Liver (tissue), 9 donors: ENCODE measurements around the gene THY1. TPM values are rescaled to one million over a fixed set of nuclear protein-coding genes. Genes with fewer than 3 reads are reported as not detected.

Experiments used
- DNase-seq: peaks from one replicate; pipeline ENCODE4 v3.0.0-alpha.2; 2017; ENCODE audit warnings: low spot score
- H3K27ac ChIP-seq, 2 donors: one replicate each; pipeline ENCODE4 v1.7.0; 2013; ENCODE audit warnings: inconsistent platforms in 2 of 2, low read length in 2 of 2, control low read depth in 1 of 2, low read depth in 1 of 2, mild to moderate bottlenecking in 1 of 2
- H3K27me3 ChIP-seq, 4 donors: one replicate each; pipeline versions ENCODE4 v1.6.1 to v1.7.0; 2013; ENCODE audit warnings: low read length in 3 of 4, inconsistent platforms in 1 of 4, mild to moderate bottlenecking in 1 of 4, moderate library complexity in 1 of 4; ENCODE audit not compliant: control insufficient read depth in 4 of 4, insufficient read depth in 4 of 4
- H3K36me3 ChIP-seq, 4 donors: one replicate each; pipeline versions ENCODE4 v1.6.1 to v1.7.0; 2013; ENCODE audit warnings: low read length in 3 of 4, mild to moderate bottlenecking in 3 of 4, low read depth in 1 of 4, moderate library complexity in 1 of 4; ENCODE audit not compliant: control insufficient read depth in 4 of 4, insufficient read depth in 3 of 4
- H3K4me1 ChIP-seq, 4 donors: one replicate each; pipeline versions ENCODE4 v1.6.1 to v1.7.0; 2013; ENCODE audit warnings: low read length in 3 of 4, mild to moderate bottlenecking in 3 of 4, moderate library complexity in 1 of 4; ENCODE audit not compliant: control insufficient read depth in 4 of 4, insufficient read depth in 4 of 4
- H3K4me3 ChIP-seq, 3 donors: one replicate each; pipeline versions ENCODE4 v1.6.1 to v1.7.0; 2013; ENCODE audit warnings: low read length in 3 of 3, control low read depth in 1 of 3, low read depth in 1 of 3, mild to moderate bottlenecking in 1 of 3
- H3K9ac ChIP-seq, 2 donors: one replicate each; pipeline ENCODE4 v1.7.0; 2013; ENCODE audit warnings: low read length in 2 of 2, mild to moderate bottlenecking in 2 of 2, moderate library complexity in 2 of 2, control low read depth in 1 of 2, low read depth in 1 of 2
- H3K9me3 ChIP-seq, 4 donors: one replicate each; pipeline versions ENCODE4 v1.6.1 to v1.7.0; 2013; ENCODE audit warnings: low read length in 3 of 4; ENCODE audit not compliant: control insufficient read depth in 4 of 4
- CTCF ChIP-seq: fragments of 150-350 bp; IDR thresholded peaks from 2 replicates; pipeline ENCODE4 v1.5.1; 2017; ENCODE audit warnings: improper control_type of control experiment, low read depth, low read length; ENCODE audit not compliant: missing input control
- EGR1 ChIP-seq, 2 donors: IDR thresholded peaks; 2 replicates each; pipeline ENCODE4 v1.6.1; 2016 to 2018; ENCODE audit warnings: antibody characterized with exemption in 2 of 2, low read depth in 2 of 2
- FOXA1 ChIP-seq: IDR thresholded peaks from 2 replicates; pipeline ENCODE4 v1.6.1; 2016; ENCODE audit warnings: antibody characterized with exemption
- FOXA2 ChIP-seq: IDR thresholded peaks from 2 replicates; pipeline ENCODE4 v1.6.1; 2016; ENCODE audit warnings: antibody characterized with exemption
- GABPA ChIP-seq, 2 donors: IDR thresholded peaks in 1 of 2; conservative IDR thresholded peaks in 1 of 2; 2 replicates each; pipeline ENCODE4 v1.6.1; 2016; ENCODE audit warnings: antibody characterized with exemption in 2 of 2, mild to moderate bottlenecking in 1 of 2, moderate library complexity in 1 of 2
- HNF4A ChIP-seq, 2 donors: conservative IDR thresholded peaks; 2 replicates each; pipeline ENCODE4 v1.6.1; 2016; ENCODE audit warnings: antibody characterized with exemption in 2 of 2, mild to moderate bottlenecking in 2 of 2
- JUND ChIP-seq, 2 donors: IDR thresholded peaks; 2 replicates each; pipeline ENCODE4 v1.6.1; 2016; ENCODE audit warnings: antibody characterized with exemption in 2 of 2
- NR2F2 ChIP-seq: IDR thresholded peaks from 2 replicates; pipeline ENCODE4 v1.6.1; 2016; ENCODE audit warnings: antibody characterized with exemption
- RAD21 ChIP-seq, 2 donors: IDR thresholded peaks; 2 replicates each; pipeline ENCODE4 v1.6.1; 2016; ENCODE audit warnings: antibody characterized with exemption in 2 of 2, mild to moderate bottlenecking in 2 of 2
- RXRA ChIP-seq, 2 donors: IDR thresholded peaks; 2 replicates each; pipeline ENCODE4 v1.6.1; 2017 to 2018; ENCODE audit warnings: antibody characterized with exemption in 2 of 2, mild to moderate bottlenecking in 1 of 2
- SP1 ChIP-seq: IDR thresholded peaks from 2 replicates; pipeline ENCODE4 v1.6.1; 2018; ENCODE audit warnings: antibody characterized with exemption, mild to moderate bottlenecking
- TAF1 ChIP-seq: conservative IDR thresholded peaks from 2 replicates; pipeline ENCODE4 v1.6.1; 2016; ENCODE audit warnings: antibody characterized with exemption, mild to moderate bottlenecking
- ZBTB33 ChIP-seq: IDR thresholded peaks from 2 replicates; pipeline ENCODE4 v1.6.1; 2016; ENCODE audit warnings: antibody characterized with exemption
- WGBS: extraction: QIAGEN DNeasy Blood & Tissue Kit; methylation state at CpG from one replicate; pipeline ENCODE4 v1.1.7; 2013; 5-methylcytosine and 5-hydroxymethylcytosine counted together
- polyA plus RNA-seq, 2 donors: library from polyadenylated mRNA; stranded (reverse) in 1 of 2; unstranded in 1 of 2; fragments of 200-250 nt in 1 of 2; fragments of >200 nt in 1 of 2; fragmentation: Nextera tagmentation in 1 of 2; extraction: Ambion mirVana in 1 of 2; gene quantifications; one replicate each; pipeline versions ENCODE4 v1.2.1 to v1.2.3, GENCODE V29; 2013 to 2015
- total RNA-seq, 2 donors: library from RNA; depleted of rRNA; stranded (reverse); fragments of >200 nt; gene quantifications; one replicate each; pipeline ENCODE4 v1.2.3, GENCODE V29; 2014
- TF ChIP-seq, protein P1 (sequence below): IDR thresholded peaks from 2 replicates; pipeline ENCODE4 v1.6.1; 2016; ENCODE audit warnings: antibody characterized with exemption, mild to moderate bottlenecking
- donor health status: healthy.
- donor health status: healthy.
- donor health status: healthy.
- donor health status: healthy.
- donor health status: healthy.

Gene THY1
- total and polyA plus RNA-seq, 4 donors: 0.51 to 5.1 (median 1.1) TPM

DNA sequence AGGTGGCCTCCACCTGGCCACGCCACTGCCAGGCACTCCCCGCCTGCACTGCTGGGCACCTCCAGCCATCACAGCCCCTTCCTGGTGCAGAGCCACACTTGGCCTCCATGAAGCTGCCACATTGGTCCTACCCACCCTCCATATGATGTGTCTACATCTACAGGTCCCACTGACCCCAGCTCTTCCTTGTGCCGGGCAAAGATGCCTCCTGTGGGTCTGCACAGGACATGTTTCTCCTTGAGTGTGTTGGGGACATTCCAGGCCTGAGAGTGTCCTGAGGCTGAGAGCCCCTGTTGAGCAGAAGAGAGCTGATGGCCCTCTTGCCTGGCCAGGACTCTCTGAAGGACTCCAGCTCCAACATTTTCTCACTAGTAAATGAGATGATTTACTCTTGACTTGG, 7.5 kb downstream of the THY1 start:
- Histone ChIP-seq H3K27ac (no peak overlapping the region), H3K4me1 (no peaks in the 10 kb centered on the region), H3K9ac (no peak overlapping the region), H3K9me3 (no peaks in the 10 kb centered on the region), H3K36me3 (no peaks in the 10 kb centered on the region), H3K4me3 (no peak overlapping the region), H3K27me3 (no peaks in the 10 kb centered on the region)
- no peak for TF ChIP-seq HNF4A (conservative IDR thresholded peaks at IDR 0.05)
- TF ChIP-seq NR2F2: no peak
- no peak for TF ChIP-seq SP1
- no peak for TF ChIP-seq EGR1 (IDR thresholded peaks at IDR 0.05; ENCODE audit: low read depth in 2 of 2)
- TF ChIP-seq GABPA (IDR thresholded peaks at IDR 0.05 in 1 of 2, conservative IDR thresholded peaks at IDR 0.05 in 1 of 2): no peak
- TF ChIP-seq ZBTB33: no peak
- TF ChIP-seq FOXA2: no peak
- TF ChIP-seq JUND (IDR thresholded peaks at IDR 0.05): no peak
- no peak for TF ChIP-seq FOXA1
- no peak for TF ChIP-seq RAD21 (IDR thresholded peaks at IDR 0.05)
- TF ChIP-seq, protein P1, sequence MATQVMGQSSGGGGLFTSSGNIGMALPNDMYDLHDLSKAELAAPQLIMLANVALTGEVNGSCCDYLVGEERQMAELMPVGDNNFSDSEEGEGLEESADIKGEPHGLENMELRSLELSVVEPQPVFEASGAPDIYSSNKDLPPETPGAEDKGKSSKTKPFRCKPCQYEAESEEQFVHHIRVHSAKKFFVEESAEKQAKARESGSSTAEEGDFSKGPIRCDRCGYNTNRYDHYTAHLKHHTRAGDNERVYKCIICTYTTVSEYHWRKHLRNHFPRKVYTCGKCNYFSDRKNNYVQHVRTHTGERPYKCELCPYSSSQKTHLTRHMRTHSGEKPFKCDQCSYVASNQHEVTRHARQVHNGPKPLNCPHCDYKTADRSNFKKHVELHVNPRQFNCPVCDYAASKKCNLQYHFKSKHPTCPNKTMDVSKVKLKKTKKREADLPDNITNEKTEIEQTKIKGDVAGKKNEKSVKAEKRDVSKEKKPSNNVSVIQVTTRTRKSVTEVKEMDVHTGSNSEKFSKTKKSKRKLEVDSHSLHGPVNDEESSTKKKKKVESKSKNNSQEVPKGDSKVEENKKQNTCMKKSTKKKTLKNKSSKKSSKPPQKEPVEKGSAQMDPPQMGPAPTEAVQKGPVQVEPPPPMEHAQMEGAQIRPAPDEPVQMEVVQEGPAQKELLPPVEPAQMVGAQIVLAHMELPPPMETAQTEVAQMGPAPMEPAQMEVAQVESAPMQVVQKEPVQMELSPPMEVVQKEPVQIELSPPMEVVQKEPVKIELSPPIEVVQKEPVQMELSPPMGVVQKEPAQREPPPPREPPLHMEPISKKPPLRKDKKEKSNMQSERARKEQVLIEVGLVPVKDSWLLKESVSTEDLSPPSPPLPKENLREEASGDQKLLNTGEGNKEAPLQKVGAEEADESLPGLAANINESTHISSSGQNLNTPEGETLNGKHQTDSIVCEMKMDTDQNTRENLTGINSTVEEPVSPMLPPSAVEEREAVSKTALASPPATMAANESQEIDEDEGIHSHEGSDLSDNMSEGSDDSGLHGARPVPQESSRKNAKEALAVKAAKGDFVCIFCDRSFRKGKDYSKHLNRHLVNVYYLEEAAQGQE: no peak
- 92% methylated on average over 3 of the region's 3 CpGs for WGBS
- DNase-seq: no peak

DNA sequence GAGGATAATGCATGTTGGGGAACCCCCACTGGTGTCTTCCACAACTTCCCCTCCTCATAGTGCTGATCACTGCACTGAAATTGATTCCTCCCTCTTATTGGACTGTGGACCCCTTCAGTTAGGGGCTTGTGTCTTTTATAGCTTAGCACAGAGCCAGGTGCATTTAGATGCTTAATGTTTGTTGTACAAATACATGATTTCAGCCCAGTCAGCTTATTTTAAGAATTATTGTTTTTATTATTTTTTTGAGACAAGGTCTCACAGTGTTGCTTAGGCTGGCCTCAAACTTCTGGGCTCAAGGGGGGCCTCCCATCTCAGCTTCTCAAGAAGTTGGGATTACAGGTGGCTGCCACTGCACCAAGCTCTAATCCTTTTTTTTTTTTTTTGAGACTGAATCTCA, 8.2 kb downstream of the THY1 start:
- no peak for DNase-seq
- Histone ChIP-seq H3K9me3 (no peaks in the 10 kb centered on the region), H3K9ac (no peak overlapping the region), H3K4me3 (no peak overlapping the region), H3K4me1 (no peaks in the 10 kb centered on the region), H3K27ac (no peak overlapping the region), H3K36me3 (no peaks in the 10 kb centered on the region), H3K27me3 (no peaks in the 10 kb centered on the region)
- TF ChIP-seq CTCF: no peak

GRCh38 chr11:119414321-119414720, 8.7 kb downstream of the THY1 start:
- no peak overlapping the region for H3K4me3 ChIP-seq
- H3K27me3 ChIP-seq: no peaks in the 10 kb centered on the region
- no peaks in the 10 kb centered on the region for H3K36me3 ChIP-seq
- H3K27ac ChIP-seq: no peak overlapping the region
- no peaks in the 10 kb centered on the region for H3K9me3 ChIP-seq
- DNase-seq: no peak
- 94% methylated on average over 2 of the region's 2 CpGs for WGBS
- H3K4me1 ChIP-seq: no peaks in the 10 kb centered on the region
- H3K9ac ChIP-seq: no peak overlapping the region
- no peak for TF ChIP-seq SP1
- TF ChIP-seq, protein P1: no peak
- no peak for TF ChIP-seq GABPA (IDR thresholded peaks at IDR 0.05 in 1 of 2, conservative IDR thresholded peaks at IDR 0.05 in 1 of 2)
- no peak for TF ChIP-seq RXRA (IDR thresholded peaks at IDR 0.05)
- TF ChIP-seq FOXA1: no peak
- TF ChIP-seq RAD21 (IDR thresholded peaks at IDR 0.05): no peak
- no peak for TF ChIP-seq HNF4A (conservative IDR thresholded peaks at IDR 0.05)
- no peak for TF ChIP-seq ZBTB33
- TF ChIP-seq EGR1 (IDR thresholded peaks at IDR 0.05; ENCODE audit: low read depth in 2 of 2): no peak
- no peak for TF ChIP-seq TAF1
